IMR-90 (cell line): Measurements from ENCODE around the gene ATMIN. TPM values are rescaled to one million over a fixed set of nuclear protein-coding genes. Genes with fewer than 3 reads are reported as not detected.

ENCODE experiments used
- ATAC-seq: fragments of 200-7000 bp; cut with Tn5 transposase; 2 replicates; pipeline ENCODE4 v1.9.1; 2020; ENCODE audit warnings: low read depth, mild to moderate bottlenecking, moderate library complexity
- BruUV-seq: library from RNA; stranded (reverse); fragments of 400-500 nt; replicated peaks from 2 replicates; lab custom pipeline; 2021; lab: Mats Ljungman, UMichigan
- CTCF ChIA-PET: fragments of 300-600 bp; formaldehyde crosslinking; extraction: SDS; loops from one replicate; lab custom pipeline; 2021; ENCODE audit warnings: antibody characterized with exemption; lab: Yijun Ruan, JAX
- POLR2A ChIA-PET: fragments of 300-600 bp; sonication (Branson Sonifier 250); formaldehyde crosslinking; loops from one replicate; lab custom pipeline; 2022; ENCODE audit warnings: antibody characterized with exemption; ENCODE audit not compliant: unreplicated experiment; lab: Charles Lee
- DNase-seq: peaks from one replicate; pipeline ENCODE4 v3.0.0; 2013
- H2AFZ ChIP-seq: replicated peaks from 2 replicates; pipeline ENCODE3; 2013; ENCODE audit warnings: low read length, mild to moderate bottlenecking; ENCODE audit not compliant: poor library complexity
- H2AK5ac ChIP-seq: 2 replicates; pipeline ENCODE4 v1.6.1; 2013; ENCODE audit warnings: low read depth, low read length, inconsistent platforms
- H2AK9ac ChIP-seq: replicated peaks from 2 replicates; pipeline ENCODE3; 2013; ENCODE audit warnings: mild to moderate bottlenecking, low read depth, low read length, moderate library complexity; ENCODE audit not compliant: poor library complexity
- H2BK120ac ChIP-seq: 2 replicates; pipeline ENCODE4 v1.6.1; 2013; ENCODE audit warnings: low read depth, low read length, inconsistent platforms
- H2BK15ac ChIP-seq: 3 replicates; pipeline ENCODE4 v1.6.1; 2013; ENCODE audit warnings: low read depth, low read length, inconsistent platforms
- H2BK20ac ChIP-seq: 2 replicates; pipeline ENCODE4 v1.6.1; 2013; ENCODE audit warnings: low read depth, mild to moderate bottlenecking, inconsistent platforms, low read length, moderate library complexity
- H2BK5ac ChIP-seq: 2 replicates; pipeline ENCODE4 v1.6.1; 2013; ENCODE audit warnings: mild to moderate bottlenecking, low read depth, low read length, inconsistent platforms; ENCODE audit not compliant: poor library complexity, severe bottlenecking
- H3K14ac ChIP-seq: replicated peaks from 2 replicates; pipeline ENCODE4 v1.6.1; 2013; ENCODE audit warnings: low read depth, low read length, inconsistent platforms
- H3K18ac ChIP-seq: 2 replicates; pipeline ENCODE4 v1.6.1; 2013; ENCODE audit warnings: low read depth, low read length, control low read depth
- H3K23ac ChIP-seq: 2 replicates; pipeline ENCODE4 v1.6.1; 2013; ENCODE audit warnings: low read depth, low read length, inconsistent platforms
- H3K27ac ChIP-seq: 2 replicates; pipeline ENCODE4 v1.5.1; 2013; ENCODE audit warnings: mild to moderate bottlenecking, control low read depth, low read length; ENCODE audit not compliant: insufficient read depth
- H3K27me3 ChIP-seq: 2 replicates; pipeline ENCODE4 v1.6.1; 2013; ENCODE audit warnings: low read length; ENCODE audit not compliant: control insufficient read depth, insufficient read depth
- H3K36me3 ChIP-seq: 2 replicates; pipeline ENCODE4 v1.6.1; 2013; ENCODE audit warnings: low read length, mixed read lengths; ENCODE audit not compliant: control insufficient read depth, insufficient read depth
- H3K4ac ChIP-seq: 2 replicates; pipeline ENCODE4 v1.6.1; 2013; ENCODE audit warnings: low read depth, low read length, inconsistent platforms
- H3K4me1 ChIP-seq: 2 replicates; pipeline ENCODE4 v1.6.1; 2013; ENCODE audit warnings: low read length, mixed read lengths; ENCODE audit not compliant: control insufficient read depth, insufficient read depth
- H3K4me2 ChIP-seq: 2 replicates; pipeline ENCODE4 v1.6.1; 2013; ENCODE audit warnings: low read depth, mild to moderate bottlenecking, control low read depth, low read length, moderate library complexity
- H3K4me3 ChIP-seq: 2 replicates; pipeline ENCODE4 v1.5.1; 2013; ENCODE audit warnings: low read depth, mild to moderate bottlenecking, control low read depth, low read length, moderate library complexity; ENCODE audit not compliant: insufficient read depth
- H3K56ac ChIP-seq: 2 replicates; pipeline ENCODE4 v1.6.1; 2013; ENCODE audit warnings: low read length, inconsistent platforms; ENCODE audit not compliant: insufficient read depth; ENCODE audit errors: extremely low read depth
- H3K79me1 ChIP-seq, 2 experiments: 2 replicates each; pipeline ENCODE4 v1.6.1; 2013; ENCODE audit warnings: low read length in 2 of 2, inconsistent platforms in 1 of 2, low read depth in 1 of 2
- H3K9ac ChIP-seq: 2 replicates; pipeline ENCODE4 v1.6.1; 2013; ENCODE audit warnings: low read depth, low read length, control low read depth
- H3K9me1 ChIP-seq: 2 replicates; pipeline ENCODE4 v1.6.1; 2013; ENCODE audit warnings: low read length, inconsistent platforms; ENCODE audit not compliant: insufficient read depth
- H3K9me3 ChIP-seq: 2 replicates; pipeline ENCODE4 v1.6.1; 2013; ENCODE audit warnings: low read length; ENCODE audit not compliant: control insufficient read depth, insufficient read depth
- H4K20me1 ChIP-seq: 2 replicates; pipeline ENCODE4 v1.6.1; 2013; ENCODE audit warnings: low read length, inconsistent platforms; ENCODE audit not compliant: insufficient read depth
- H4K5ac ChIP-seq: 2 replicates; pipeline ENCODE4 v1.6.1; 2013; ENCODE audit warnings: mild to moderate bottlenecking, low read depth, low read length, control low read depth
- H4K8ac ChIP-seq, 2 experiments: 2 replicates each; pipeline ENCODE4 v1.6.1; 2013; ENCODE audit warnings: low read depth in 2 of 2, low read length in 2 of 2, control low read depth in 1 of 2, inconsistent platforms in 1 of 2
- H4K91ac ChIP-seq: 2 replicates; pipeline ENCODE4 v1.6.1; 2013; ENCODE audit warnings: low read depth, low read length, inconsistent platforms; ENCODE audit not compliant: insufficient read depth
- CEBPB ChIP-seq: IDR thresholded peaks from 2 replicates; pipeline ENCODE4 v1.6.1; 2012; ENCODE audit warnings: low read depth, low read length, improper control_type of control experiment
- FOS ChIP-seq: fragments of 150-350 bp; IDR thresholded peaks from 2 replicates; pipeline ENCODE4 v1.6.1; 2016; ENCODE audit warnings: low read depth, low read length
- WGBS, 2 experiments: methylation state at CpG; one replicate each; pipeline versions ENCODE4 v1.1.5 to v1.1.7; 2013; ENCODE audit warnings: missing lambda C conversion rate in 2 of 2; ENCODE audit not compliant: insufficient read length in 1 of 2; ENCODE audit errors: extremely low coverage in 2 of 2; 5-methylcytosine and 5-hydroxymethylcytosine counted together
- dilution Hi-C: fragments of 300-500 bp; cut with HindIII; formaldehyde crosslinking; loops from one replicate; pipeline ENCODE4 v1.14.3; 2018; ENCODE audit warnings: low sequenced_read_pairs; ENCODE audit not compliant: unreplicated experiment
- in situ Hi-C: fragments of 300-500 bp; cut with MboI; formaldehyde crosslinking; loops from 3 replicates; pipeline ENCODE4 v1.14.3; 2019; ENCODE audit warnings: low sequenced_read_pairs, inconsistent platforms, mixed read lengths
- intact Hi-C: fragments of 100-400 bp; cut with micrococcal nuclease; formaldehyde crosslinking; loops from 2 replicates; pipeline ENCODE4 v1.10.0; 2022
- polyA plus RNA-seq, 3 experiments: library from polyadenylated mRNA; depleted of rRNA; stranded (reverse); fragments of >200 nt; gene quantifications; 2 replicates each; pipeline ENCODE4 v1.2.3, GENCODE V29; 2012; ENCODE audit warnings: low replicate concordance in 1 of 3
- total RNA-seq: library from RNA; depleted of rRNA; stranded (reverse); fragments of >200 nt; gene quantifications from 2 replicates; pipeline ENCODE4 v1.2.3, GENCODE V29; 2012

Gene ATMIN
- total and polyA plus RNA-seq, 2 of the 4 experiments (the other 2 are of a cell fraction): 15.8 to 45.9 TPM

- ChIA-PET POLR2A (no interaction called here), CTCF (interaction anchor here (0.6 to 1.7 kb wide), 13 partner anchors 10 to 204 kb away, joined by 3 to 9 read pairs (median 3); partner anchors contain the start of gene ATMIN)
- Histone ChIP-seq H4K5ac (peak overlapping the region; percentile 45; the same call in 1 of the 2 replicates), H2AFZ (no peak overlapping the region), H2BK120ac (no peak overlapping the region), H3K18ac (no peak overlapping the region), H3K9me3 (no peaks in the 10 kb centered on the region), H3K4ac (peak overlapping the region; percentile 30; the same call in 1 of the 2 replicates), H3K79me1 (peaks cover 11 to 50% of the 10 kb centered on the region in 2 experiments; a peak in 3 of 4 replicates), H4K91ac (no peak overlapping the region), H3K27me3 (no peaks in the 10 kb centered on the region), H3K4me1 (peaks cover 2% of the 10 kb centered on the region; the same call in 1 of the 2 replicates), H3K4me2 (peak overlapping the region; percentile 83), H3K23ac (peak overlapping the region; percentile 66; the same call in 1 of the 2 replicates), H2AK5ac (peak overlapping the region; percentile 5; the same call in 1 of the 2 replicates), H4K20me1 (peaks cover 20% of the 10 kb centered on the region), H3K14ac (peak overlapping the region; percentile 60), H4K8ac (peak overlapping the region in 1 of 2 experiments; percentile 7; a peak in 1 of 4 replicates), H2BK5ac (no peak overlapping the region), H3K4me3 (peak overlapping the region; percentile 13; the same call in 1 of the 2 replicates), H2AK9ac (peak overlapping the region; percentile 0), H3K9ac (0 out of 2 replicates have a peak overlapping the region, but pooled peaks have one; percentile 51), H3K9me1 (peaks cover 2% of the 10 kb centered on the region; the same call in 1 of the 2 replicates), H2BK15ac (no peak overlapping the region), H3K27ac (no peak overlapping the region), H3K56ac (no peak overlapping the region), H2BK20ac (no peak overlapping the region), H3K36me3 (no peaks in the 10 kb centered on the region)
- intact Hi-C loops: no loop called here
- dilution Hi-C loops: no loop called here
- BruUV-seq: no TSS peak
- in situ Hi-C loops: no loop called here
- 100% methylated on average over 1 of the region's 11 CpGs; no CpG with 5 or more reads in 1 of the 2 experiments for WGBS, 2 experiments
- TF ChIP-seq FOS (no peak), CEBPB (peak; percentile 45; the same call in 1 of the 2 replicates)
- ATAC-seq (no peak), DNase-seq (peak; percentile 47)
Measured at GRCh38 chr16:81003610-81004460, 31.8 kb upstream of the ATMIN start.
